OCI-LY1 (cell line): Measurements from ENCODE around the gene STAT3.

ENCODE experiments used
- H2AFZ ChIP-seq: fragments of 200-600 bp; sonication (generic), shearing (Covaris generic); 2 replicates; pipeline ENCODE4 v1.6.0; 2014; ENCODE audit warnings: antibody characterized with exemption, mild to moderate bottlenecking, low read length
- H3F3A ChIP-seq: fragments of 200-600 bp; sonication (generic), shearing (Covaris generic); 2 replicates; pipeline ENCODE4 v1.6.0; 2014; ENCODE audit warnings: mild to moderate bottlenecking, antibody characterized with exemption, low read length, moderate library complexity; ENCODE audit not compliant: insufficient read depth
- H3K27ac ChIP-seq: fragments of 200-600 bp; sonication (generic); 2 replicates; pipeline ENCODE4 v1.5.1; 2014; ENCODE audit warnings: low read length, mixed run types, mild to moderate bottlenecking, low read depth; ENCODE audit not compliant: poor library complexity, severe bottlenecking
- H3K27me3 ChIP-seq: fragments of 200-600 bp; sonication (generic); 2 replicates; pipeline ENCODE4 v1.6.0; 2014; ENCODE audit warnings: antibody characterized with exemption, mild to moderate bottlenecking, low read length, moderate library complexity; ENCODE audit not compliant: insufficient read depth
- H3K36me3 ChIP-seq: fragments of 200-600 bp; sonication (generic); 2 replicates; pipeline ENCODE4 v1.6.1; 2014; ENCODE audit warnings: mild to moderate bottlenecking, antibody characterized with exemption, low read length, moderate library complexity, mixed read lengths; ENCODE audit not compliant: insufficient read depth
- H3K4me1 ChIP-seq: fragments of 200-600 bp; sonication (generic); 2 replicates; pipeline ENCODE4 v1.5.1; 2014; ENCODE audit warnings: mild to moderate bottlenecking, low read length, moderate library complexity; ENCODE audit not compliant: insufficient read depth, severe bottlenecking
- H3K4me2 ChIP-seq: fragments of 200-600 bp; sonication (generic), shearing (Covaris generic); 2 replicates; pipeline ENCODE4 v1.6.1; 2014; ENCODE audit warnings: low read length
- H3K4me3 ChIP-seq: fragments of 200-600 bp; sonication (generic); 2 replicates; pipeline ENCODE4 v1.5.1; 2014; ENCODE audit warnings: low read length, low read depth, mild to moderate bottlenecking, mixed read lengths; ENCODE audit not compliant: poor library complexity, severe bottlenecking
- H3K79me2 ChIP-seq: fragments of 200-600 bp; shearing (Covaris generic); 2 replicates; pipeline ENCODE4 v1.6.1; 2016; ENCODE audit warnings: mixed run types, low read length, mixed read lengths; ENCODE audit not compliant: insufficient read depth
- H3K9ac ChIP-seq: fragments of 200-600 bp; sonication (generic), shearing (Covaris generic); 2 replicates; pipeline ENCODE4 v1.6.1; 2014; ENCODE audit warnings: mild to moderate bottlenecking, low read length, mixed read lengths
- H3K9me2 ChIP-seq: fragments of 200-600 bp; sonication (generic), shearing (Covaris generic); 2 replicates; pipeline ENCODE4 v1.6.1; 2014; ENCODE audit warnings: low read depth, mild to moderate bottlenecking, low read length, mixed read lengths
- H3K9me3 ChIP-seq: fragments of 200-600 bp; shearing (Covaris generic); 2 replicates; pipeline ENCODE4 v1.6.1; 2014; ENCODE audit warnings: low read length, mixed read lengths
- H4K20me1 ChIP-seq: fragments of 200-600 bp; sonication (generic), shearing (Covaris generic); 2 replicates; pipeline ENCODE4 v1.6.0; 2016; ENCODE audit warnings: mild to moderate bottlenecking, low read length; ENCODE audit not compliant: insufficient read depth
- EZH2 ChIP-seq: fragments of 200-600 bp; sonication (generic), shearing (Covaris generic); IDR thresholded peaks from 2 replicates; pipeline ENCODE4 v1.8.0; 2017; ENCODE audit warnings: borderline replicate concordance, mixed run types, mild to moderate bottlenecking, antibody characterized with exemption, low read length, moderate library complexity, mixed read lengths
- TF ChIP-seq, protein P1 (sequence below): fragments of 200-600 bp; sonication (generic), shearing (Covaris generic); IDR thresholded peaks from 2 replicates; pipeline ENCODE4 v1.5.1; 2017; ENCODE audit warnings: mild to moderate bottlenecking, antibody characterized with exemption, low read length, moderate library complexity, mixed read lengths

STAT3 gene

GRCh38 chr17:42358434-42358833, 29.8 kb downstream of the STAT3 start:
- no peak overlapping the region for H2AFZ ChIP-seq
- H3K9me2 ChIP-seq: no peaks in the 10 kb centered on the region
- H3K9ac ChIP-seq: no peak overlapping the region
- H3F3A ChIP-seq: no peaks in the 10 kb centered on the region
- no peaks in the 10 kb centered on the region for H3K36me3 ChIP-seq
- H3K27ac ChIP-seq: no peak overlapping the region
- no peak overlapping the region for H3K4me3 ChIP-seq
- no peaks in the 10 kb centered on the region; the same call in 1 of the 2 replicates for H3K27me3 ChIP-seq
- H3K9me3 ChIP-seq: no peaks in the 10 kb centered on the region
- no peaks in the 10 kb centered on the region for H3K79me2 ChIP-seq
- H3K4me2 ChIP-seq: no peak overlapping the region
- H3K4me1 ChIP-seq: no peaks in the 10 kb centered on the region
- TF ChIP-seq EZH2: no peak
- TF ChIP-seq, protein P1, sequence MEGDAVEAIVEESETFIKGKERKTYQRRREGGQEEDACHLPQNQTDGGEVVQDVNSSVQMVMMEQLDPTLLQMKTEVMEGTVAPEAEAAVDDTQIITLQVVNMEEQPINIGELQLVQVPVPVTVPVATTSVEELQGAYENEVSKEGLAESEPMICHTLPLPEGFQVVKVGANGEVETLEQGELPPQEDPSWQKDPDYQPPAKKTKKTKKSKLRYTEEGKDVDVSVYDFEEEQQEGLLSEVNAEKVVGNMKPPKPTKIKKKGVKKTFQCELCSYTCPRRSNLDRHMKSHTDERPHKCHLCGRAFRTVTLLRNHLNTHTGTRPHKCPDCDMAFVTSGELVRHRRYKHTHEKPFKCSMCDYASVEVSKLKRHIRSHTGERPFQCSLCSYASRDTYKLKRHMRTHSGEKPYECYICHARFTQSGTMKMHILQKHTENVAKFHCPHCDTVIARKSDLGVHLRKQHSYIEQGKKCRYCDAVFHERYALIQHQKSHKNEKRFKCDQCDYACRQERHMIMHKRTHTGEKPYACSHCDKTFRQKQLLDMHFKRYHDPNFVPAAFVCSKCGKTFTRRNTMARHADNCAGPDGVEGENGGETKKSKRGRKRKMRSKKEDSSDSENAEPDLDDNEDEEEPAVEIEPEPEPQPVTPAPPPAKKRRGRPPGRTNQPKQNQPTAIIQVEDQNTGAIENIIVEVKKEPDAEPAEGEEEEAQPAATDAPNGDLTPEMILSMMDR: no peak
- H4K20me1 ChIP-seq: no peaks in the 10 kb centered on the region

DNA sequence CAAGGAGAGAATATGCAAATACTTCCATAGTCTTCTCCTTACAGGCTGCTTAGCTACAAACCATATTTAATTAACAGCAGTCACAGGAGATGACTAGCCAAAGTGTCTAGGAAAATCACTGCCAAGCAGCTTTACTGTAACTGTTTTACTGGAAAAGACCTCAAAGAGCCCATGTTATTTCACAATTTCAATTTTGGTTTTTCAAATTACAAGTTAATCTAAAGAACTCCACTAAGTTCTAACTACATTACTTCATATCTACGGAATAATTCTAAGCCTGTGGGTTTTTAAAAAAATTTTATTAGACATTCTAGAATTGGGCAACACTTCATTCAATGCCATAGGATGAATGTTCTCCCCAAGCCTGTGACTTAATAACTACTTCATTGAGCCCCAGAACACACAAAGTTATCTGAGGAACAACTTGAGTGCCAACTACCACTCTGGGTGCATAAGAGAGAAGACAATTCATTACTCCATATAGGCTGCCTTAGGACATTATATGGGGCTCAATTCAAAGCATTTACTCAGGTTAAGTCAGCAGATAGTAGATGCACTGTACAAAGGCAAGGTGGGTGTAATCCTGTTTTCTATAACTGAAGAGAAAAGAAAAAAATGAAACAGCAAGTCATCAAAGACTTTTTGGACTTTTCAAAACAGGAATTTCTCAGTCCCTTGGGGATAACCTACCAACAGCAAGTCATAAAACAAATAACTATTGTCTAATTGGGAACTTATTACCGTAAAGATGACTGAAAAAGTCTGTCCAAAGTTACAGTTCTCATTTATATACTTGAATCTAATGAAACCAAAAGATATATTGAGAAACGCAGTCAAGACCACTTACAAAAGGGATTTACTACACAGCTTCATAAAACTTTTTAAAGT, 33.0 kb downstream of the STAT3 start:
- Histone ChIP-seq H3K9me3 (no peaks in the 10 kb centered on the region), H3K4me1 (no peaks in the 10 kb centered on the region), H3K9ac (no peak overlapping the region), H3K27me3 (no peaks in the 10 kb centered on the region), H3K27ac (no peak overlapping the region), H3F3A (no peaks in the 10 kb centered on the region), H2AFZ (no peak overlapping the region), H4K20me1 (no peaks in the 10 kb centered on the region), H3K79me2 (no peaks in the 10 kb centered on the region), H3K9me2 (no peaks in the 10 kb centered on the region), H3K4me3 (no peak overlapping the region), H3K36me3 (no peaks in the 10 kb centered on the region), H3K4me2 (no peak overlapping the region)
- TF ChIP-seq, protein P1: no peak
- no peak for TF ChIP-seq EZH2

GRCh38 chr17:42348104-42348503, 40.1 kb downstream of the STAT3 start:
- 0 out of 2 replicates have a peak, but pooled peaks cover 3% of the 10 kb centered on the region for H3K27me3 ChIP-seq
- TF ChIP-seq EZH2: no peak
- TF ChIP-seq, protein P1: no peak
- H3K36me3 ChIP-seq: peaks cover 3% of the 10 kb centered on the region; the same call in 1 of the 2 replicates
- H3F3A ChIP-seq: no peaks in the 10 kb centered on the region
- H2AFZ ChIP-seq: no peak overlapping the region
- no peaks in the 10 kb centered on the region for H3K9me3 ChIP-seq
- no peaks in the 10 kb centered on the region for H4K20me1 ChIP-seq
- H3K27ac ChIP-seq: no peak overlapping the region
- no peak overlapping the region for H3K4me3 ChIP-seq
- H3K9me2 ChIP-seq: no peaks in the 10 kb centered on the region
- H3K79me2 ChIP-seq: no peaks in the 10 kb centered on the region
- no peak overlapping the region for H3K9ac ChIP-seq
- H3K4me2 ChIP-seq: no peak overlapping the region
- no peaks in the 10 kb centered on the region for H3K4me1 ChIP-seq
